Fibroblast of the conjunctiva (primary cell): ENCODE measurements around the gene SLC25A22.
A peak's percentile ranks its signal among the peaks of the same experiment; 100 is the strongest.

ENCODE experiments used
- DNase-seq: peaks from one replicate; pipeline ENCODE4 v3.0.0-alpha.2; 2010; ENCODE audit warnings: low read depth

SLC25A22 gene

DNA sequence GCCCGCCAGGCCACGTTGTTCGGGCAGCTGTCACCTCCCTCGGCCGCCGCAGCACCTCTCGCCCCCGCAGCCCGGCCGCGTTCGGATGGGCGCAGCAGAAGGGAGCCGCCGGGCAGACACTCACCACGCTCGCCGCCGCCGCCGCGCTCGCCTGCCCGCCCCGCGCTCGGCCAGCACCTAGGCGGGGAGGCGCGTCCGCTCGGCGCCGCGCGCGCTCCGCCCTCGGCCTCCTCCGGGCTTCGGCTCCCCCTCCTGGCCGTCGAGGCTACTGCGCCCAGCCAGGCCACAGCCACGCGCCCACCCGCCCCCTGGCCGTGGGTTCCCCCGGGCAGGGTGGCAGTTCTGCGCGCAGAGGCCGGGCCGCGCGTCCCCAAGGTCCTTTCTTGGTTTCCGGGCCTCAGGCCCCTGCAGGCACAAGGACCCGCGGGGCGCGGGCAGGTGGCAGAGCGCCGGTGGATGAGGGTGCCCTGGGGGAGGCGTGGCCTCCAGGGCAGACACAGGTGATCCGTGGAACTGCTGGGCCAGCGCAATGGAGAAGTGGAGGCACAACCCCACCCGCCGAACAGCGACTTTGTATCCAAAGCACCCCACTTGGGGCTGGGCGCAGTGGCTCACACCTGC, at the start of gene SLC25A22:
Gene SLC25A22, minus strand, starts transcription at position 189 of the 621 bp plus-strand sequence. CDS start 3,275 bp downstream, outside the sequence.
- DNase-seq: no peak

DNA sequence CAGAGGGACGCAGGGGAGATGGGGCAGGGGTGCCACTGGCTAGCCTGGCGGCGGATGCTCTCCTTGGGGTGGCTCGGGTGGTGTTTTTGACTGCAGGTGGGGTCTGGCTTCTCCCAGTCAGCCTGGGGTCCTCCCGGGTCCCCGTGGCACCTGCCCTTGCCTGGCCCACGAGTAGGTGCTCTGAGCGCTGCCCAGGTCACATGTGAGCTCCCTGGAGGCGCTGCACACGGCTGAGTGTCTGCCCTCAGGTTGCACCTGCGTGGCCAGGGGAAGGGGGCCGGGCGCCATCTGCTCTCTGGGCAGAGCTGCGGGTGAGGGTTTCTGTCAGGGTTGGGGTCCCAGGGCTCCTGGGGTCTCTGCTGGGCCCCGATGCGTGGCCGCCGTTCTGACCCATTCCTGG, 49.8 kb upstream of the SLC25A22 start:
- DNase-seq: no peak

DNA sequence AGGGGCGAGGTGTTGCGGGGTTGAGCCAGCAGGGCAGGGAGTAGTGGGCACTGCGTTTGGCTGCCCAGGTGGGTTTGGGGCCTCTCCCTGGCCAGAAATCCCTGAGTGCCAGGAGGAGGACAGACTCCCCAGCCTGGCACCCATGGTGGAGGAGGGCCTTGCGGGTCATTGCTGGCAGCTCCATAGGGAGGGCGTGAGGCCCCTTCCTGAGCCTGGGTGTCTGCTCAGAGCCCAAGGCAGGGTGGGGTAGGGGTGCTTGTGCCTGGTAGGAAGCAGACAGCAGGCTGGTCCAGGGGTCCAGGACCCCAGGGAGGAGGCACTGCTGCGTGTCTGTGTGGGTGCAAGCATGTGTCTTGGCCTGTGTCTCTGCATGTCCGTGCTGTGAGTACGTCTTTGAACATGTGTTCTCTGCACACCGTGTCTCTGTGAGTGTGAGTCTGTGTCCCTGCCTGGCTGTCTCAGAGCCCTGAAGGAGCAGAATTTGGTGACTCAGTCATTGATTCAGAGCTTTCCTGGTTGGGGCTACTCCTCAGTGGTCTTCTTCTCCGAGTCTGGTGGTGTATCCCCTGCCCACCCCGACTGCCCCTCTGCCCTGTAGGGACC, 48.5 kb upstream of the SLC25A22 start:
- DNase-seq: no peak

DNA sequence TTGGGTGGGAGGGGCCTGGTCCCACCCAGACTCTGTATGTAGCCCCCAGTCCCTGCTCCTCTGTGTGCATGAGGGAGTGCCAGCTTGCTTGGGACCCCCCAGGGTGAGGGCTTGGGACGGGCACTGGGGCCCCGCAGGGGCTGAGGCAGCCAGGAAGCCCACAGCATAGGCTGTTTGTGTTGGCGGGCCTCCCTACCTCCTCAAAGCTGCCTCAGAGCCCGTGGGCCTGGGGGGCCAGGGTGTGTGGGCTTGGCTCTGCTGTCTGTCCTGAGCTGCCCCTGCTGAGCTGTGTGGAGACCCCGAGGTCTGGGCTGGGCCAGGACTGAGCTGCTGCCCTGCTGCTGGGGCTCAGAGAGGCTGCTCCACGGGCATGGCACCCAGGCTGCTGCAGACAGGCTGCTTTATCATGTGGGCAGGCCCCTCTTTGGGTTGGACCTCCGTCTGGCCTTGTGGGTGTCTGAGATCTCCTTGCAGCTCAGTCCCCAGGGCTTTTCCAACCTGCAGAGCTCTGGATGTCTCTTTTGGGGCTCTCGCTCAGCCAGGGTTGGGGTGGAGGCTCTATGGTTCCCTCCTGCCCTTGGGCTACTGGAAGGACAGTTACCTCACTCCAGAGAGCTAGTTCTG, 47.9 kb upstream of the SLC25A22 start:
- peak; percentile 56 for DNase-seq

DNA sequence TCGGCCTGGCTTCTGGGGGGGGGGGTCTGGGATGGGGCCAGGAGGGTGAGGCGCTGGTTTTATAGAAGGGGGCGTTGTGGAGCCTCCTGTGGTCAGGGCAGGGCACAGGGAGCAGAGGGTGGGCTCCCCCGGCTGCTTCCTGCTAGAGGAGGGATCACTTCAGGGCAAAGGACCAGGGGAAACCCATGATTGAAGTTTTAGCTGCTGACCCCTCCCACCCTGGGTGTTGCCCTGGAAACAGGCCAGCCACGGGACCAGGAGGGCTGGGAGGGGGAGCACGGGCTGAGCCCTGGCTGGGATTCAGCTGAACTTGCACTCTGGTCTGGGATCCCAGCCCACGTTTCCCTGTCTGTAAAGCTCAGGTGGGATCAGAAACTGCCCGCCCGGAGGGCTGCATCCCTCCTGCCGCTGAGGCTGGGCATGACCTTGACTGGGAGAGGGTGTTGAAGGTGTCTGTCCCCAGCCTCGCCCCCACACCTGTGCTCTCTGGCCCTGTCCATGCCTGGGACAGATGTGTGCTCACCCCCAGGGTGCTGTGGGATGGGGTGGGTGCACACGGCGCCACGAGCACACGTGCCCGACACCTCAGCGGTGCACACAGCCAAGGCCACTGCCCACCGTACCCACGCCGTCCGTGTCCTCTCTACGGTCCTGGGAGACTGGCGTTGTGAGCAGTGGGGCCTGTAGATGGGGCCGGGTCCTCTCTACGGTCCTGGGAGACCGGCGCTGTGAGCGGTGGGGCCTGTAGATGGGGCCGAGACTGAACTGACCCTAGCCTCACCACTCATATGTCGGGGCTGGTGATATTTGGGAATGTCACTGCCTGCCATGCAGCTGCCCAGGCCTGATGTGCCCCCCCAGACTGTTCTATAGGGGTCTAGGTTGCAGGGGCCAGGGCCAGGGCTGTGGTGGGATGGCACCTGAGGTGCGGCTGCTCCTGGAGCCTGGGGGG, 46.9 kb upstream of the SLC25A22 start:
- DNase-seq: peak; percentile 98

DNA sequence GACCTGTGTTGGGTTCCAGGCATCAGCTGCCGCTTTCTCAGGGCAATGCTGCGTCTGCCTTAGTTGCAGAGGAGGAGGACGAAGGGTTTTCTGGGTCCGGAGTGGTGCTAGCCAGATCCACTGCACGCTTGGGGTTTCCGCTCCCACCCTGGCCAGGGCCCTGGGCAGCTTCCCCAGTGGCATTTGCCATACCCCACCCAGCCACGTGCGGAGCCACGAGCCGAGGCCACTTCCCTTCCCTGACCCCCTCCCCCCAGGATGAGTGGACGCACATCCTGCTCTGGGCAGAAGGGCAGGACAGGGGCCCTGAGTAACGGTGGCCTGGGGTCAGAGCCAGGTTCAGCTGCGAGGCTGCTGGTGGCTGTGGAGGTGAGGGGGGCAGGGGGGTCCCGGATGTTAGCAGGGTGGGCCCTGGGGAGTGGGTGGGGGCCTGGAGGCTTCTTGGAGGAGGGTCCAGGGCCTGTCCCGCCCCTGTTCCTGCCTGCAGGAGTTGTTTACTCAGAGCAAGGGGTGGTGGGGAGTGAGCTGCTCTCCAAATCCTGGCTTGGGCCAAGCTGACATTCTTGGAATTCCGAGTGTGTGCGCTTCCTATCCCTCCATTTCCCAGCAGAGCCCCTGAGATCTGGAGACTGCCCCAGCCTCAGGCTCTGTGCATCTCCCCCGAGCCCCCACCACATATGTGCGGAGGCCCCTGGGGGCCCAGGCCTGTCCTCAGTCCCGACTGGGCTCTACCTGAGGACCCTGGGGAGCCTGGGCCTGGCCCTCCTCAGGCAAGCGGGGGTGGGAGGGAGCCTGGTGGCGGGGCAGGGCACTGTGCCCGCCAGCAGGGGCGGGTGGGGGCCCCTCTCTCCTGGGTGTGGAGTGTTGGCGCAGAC, 46.0 kb upstream of the SLC25A22 start:
- DNase-seq: peak; percentile 97

DNA sequence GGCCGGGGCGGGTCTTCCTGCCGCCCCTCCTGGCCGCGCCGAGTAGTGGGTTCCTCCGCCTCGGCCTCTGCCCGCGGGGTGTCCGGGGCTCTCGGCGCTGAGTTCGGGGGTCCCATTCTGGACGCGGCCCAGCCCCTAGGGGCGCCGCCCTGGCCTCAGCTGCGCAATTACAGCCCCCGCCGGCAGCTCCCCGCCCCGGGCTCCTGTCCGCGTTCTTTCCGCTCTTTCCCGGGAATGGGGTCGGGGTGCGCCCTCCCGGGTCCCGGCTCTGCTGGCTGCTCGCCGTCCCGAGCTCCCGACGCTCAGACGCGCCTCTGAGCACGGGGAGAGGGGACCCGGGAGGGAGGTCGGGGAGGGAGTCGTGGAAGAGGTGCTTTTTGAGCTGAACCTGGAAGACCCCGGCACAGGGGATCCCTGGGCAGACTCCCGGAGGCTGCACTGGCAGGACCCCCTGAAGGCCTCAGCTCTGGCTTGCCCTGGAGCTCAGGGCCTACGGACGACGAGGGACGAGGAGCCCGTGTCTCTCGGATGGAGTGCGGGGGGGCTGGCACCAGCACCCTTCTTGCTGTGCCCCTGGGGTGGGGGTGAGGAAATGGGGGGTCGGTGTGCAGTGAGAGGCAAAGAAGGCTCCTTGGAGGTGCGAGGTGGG, 45.1 kb upstream of the SLC25A22 start:
- DNase-seq: no peak

DNA sequence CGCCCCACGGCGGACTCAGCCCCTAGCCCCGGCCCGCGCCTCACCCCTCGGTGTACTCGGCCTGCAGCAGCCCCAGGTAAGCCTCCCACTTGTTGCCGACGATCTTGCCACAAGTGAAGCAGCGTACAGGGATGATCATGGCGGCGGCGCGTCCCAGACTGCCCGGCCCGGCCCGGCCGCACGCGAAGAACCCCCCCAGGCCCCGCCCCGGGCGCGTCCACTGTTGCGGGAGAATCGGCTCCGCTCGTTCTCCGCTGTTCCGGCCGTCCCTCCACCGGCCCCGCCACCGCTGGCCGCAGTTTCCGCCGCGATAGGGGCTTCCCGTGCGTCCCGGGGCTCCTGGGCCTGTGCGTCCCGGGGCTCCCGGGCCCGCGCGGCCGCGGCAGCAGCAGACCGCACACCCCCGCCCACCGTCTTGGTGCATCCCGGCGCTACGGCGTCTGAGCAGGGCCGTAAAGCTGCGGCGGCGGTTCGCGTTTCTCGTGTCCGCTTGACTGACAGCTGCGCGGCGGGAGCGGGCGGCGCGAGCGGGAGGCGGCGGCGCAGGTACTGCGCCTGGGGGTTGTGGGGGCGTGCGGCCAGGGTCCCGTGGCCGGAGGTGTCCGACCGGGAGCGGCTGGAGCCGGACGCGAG, 44.4 kb upstream of the SLC25A22 start, which contains the start of the genes POLR2L and TSPAN4:
Gene POLR2L, minus strand, starts transcription at position 160 of the 633 bp plus-strand sequence. Its CDS starts 21 bp downstream, at position 139.
Gene TSPAN4, plus strand, starts transcription at position 483 of the 633 bp plus-strand sequence. CDS start 7,453 bp downstream, outside the sequence.
- peak; percentile 71 for DNase-seq

DNA sequence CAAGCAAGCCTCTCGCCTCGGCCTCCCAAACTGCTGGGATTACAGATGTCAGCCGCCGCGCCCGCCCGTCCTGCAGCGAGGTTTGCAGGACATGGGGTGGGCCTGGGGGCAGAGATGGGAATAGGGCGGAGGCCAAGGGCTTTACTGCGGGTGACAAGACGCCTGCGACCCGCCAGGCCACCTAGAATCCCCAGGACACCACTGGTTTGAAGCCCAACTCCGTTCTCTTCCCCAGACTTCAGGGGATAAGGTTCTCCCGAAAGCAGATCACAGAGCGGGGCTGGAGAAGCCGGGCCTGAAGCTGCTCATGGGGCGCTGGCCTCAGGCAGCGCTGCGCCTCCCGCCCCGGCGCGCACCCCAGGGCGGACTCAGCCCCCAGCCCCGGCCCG, 43.9 kb upstream of the SLC25A22 start:
- DNase-seq: no peak

DNA sequence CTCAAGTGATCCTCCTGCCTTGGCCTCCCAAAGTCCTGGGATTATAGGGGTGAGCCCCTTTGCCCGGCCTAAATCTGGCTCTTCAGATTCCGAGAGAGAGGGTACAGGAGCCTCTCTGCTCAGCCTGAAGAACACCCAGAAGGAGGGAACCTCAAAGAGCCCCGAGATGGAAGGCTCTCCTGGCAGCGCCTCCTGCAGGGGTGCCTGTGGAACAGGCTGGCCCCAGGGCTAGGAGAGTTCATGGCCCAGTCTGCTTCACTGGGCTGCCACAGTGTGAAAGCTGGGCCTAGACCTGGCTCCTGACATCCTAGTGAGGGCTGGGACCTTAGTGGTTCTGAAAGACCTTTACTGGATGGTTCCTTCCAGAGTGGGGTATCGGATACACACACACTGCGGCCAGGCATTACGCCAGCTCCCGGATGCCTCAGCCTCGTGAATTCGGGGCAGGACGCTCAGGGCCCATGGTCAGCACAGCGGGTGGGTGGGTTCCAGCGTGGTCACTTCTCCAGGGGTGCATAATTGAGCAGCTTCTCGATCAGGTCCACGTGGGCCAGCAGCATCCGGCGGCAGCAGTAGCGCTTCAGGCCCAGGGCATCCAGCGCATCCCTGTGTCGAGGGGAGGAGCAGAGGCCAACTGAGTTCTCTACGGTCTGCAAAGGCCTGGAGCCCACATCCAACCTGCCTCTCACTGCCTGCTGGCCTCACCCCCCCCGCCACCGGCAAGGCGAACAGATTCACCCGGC, 42.0 kb upstream of the SLC25A22 start:
- no peak for DNase-seq

DNA sequence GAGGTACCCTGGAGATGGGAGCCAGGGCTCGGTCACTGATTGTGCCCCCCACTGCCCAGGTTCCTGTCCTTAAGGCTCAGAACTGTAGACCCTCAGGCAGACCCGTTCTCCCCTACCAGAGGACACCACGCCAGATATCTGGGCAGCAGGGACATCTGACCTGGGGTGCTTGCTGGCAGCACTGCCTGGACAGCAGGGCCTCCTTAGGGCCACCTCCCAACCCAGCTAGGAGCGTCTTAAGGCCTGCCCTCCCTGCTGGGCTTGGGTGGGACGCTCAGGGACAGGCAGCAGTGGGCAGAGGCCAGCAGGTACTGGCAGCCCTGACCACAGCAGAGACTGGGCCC, 41.2 kb upstream of the SLC25A22 start:
- no peak for DNase-seq

DNA sequence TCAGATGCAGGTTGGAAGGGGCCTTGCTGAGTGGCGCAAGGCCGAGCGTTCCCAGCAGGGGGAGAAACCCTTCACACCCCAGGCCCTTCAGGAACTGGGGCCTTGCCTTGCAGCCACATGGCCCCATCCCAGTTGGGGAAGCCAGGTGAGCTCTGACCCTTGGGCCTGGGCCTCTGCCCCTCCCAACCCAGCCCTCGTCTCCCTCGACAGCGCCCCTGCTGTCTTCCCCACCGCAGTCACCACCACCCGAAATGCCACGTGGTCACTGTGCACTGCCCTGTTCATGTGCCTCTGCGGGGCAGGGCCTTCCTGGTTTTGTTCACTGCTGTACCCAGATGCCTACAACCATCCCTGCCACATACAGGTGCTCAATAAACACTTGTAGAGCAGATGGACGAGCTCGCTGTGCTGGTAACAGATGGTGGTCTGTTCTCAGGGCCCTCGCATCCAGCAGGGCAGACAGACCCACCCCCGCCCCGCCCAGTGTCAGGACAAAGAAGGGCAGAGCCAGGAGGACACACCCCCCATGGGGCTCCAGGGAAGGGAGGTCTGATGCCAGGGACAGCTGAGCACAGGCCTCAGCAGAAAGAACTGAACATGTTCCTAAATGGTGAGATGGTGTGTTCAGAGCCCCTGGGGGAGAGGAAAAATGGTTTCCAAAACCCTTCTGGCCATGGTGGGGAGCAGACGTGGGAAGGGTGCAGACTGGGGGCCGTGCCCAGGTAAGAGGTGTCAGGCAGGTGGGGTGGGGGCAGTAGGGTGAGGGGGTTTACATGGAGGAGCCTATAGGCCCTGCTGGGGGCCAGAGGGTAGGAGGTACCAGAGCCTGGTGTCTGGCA, 40.6 kb upstream of the SLC25A22 start:
- DNase-seq: no peak

DNA sequence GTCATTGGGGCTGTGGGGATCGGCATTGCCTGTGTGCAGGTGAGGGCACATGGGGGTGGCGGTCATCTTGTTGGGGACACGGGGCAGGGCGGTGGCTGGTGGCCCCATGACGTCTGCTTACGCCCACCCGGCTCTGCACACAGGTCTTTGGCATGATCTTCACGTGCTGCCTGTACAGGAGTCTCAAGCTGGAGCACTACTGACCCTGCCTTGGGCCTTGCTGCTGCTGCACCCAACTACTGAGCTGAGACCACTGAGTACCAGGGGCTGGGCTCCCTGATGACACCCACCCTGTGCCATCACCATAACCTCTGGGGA, 39.9 kb upstream of the SLC25A22 start:
- no peak for DNase-seq

DNA sequence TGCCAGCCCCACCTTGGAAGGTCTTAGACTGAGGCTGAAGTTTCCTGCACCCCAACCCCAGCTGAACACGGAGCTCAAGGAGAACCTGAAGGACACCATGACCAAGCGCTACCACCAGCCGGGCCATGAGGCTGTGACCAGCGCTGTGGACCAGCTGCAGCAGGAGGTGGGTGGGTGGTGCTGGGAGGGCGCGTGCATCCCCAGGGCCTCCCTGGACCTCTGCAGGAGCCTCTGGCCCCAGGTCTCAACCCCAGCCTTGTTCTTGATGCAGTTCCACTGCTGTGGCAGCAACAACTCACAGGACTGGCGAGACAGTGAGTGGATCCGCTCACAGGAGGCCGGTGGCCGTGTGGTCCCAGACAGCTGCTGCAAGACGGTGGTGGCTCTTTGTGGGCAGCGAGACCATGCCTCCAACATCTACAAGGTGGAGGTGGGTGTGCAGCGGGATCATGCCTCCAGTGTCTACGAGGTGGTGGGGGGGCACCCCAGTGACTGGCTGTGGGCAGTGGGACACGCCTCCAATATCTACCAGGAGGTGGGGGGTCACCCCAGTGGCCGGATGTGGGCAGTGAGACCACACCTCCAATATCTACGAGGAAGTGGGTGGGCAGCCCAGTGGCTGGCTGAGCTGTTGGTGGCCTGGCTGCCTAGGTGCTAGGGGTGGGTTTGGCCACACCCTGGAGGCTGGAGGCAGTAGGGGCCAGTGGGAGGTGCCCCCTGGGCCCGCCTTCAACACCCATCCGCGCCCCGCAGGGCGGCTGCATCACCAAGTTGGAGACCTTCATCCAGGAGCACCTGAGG, 39.3 kb upstream of the SLC25A22 start:
- DNase-seq: no peak

DNA sequence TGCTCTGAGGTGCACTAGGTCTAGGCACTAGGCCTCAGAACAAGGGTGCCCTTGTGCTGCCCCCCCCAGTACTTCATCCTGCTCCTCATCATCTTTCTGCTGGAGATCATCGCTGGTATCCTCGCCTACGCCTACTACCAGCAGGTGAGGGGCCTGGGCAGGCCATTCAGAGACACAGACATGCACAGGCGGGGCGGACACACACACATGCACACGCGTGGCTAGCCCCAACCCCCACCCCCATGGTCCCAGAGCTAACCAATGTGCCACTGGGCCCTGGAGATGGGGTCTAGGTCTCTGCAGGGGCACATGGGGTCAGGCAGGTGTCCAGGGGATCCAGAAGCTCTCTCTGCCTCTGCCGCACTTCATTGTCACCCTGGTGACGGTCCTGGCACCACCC, 38.6 kb upstream of the SLC25A22 start:
- no peak for DNase-seq

DNA sequence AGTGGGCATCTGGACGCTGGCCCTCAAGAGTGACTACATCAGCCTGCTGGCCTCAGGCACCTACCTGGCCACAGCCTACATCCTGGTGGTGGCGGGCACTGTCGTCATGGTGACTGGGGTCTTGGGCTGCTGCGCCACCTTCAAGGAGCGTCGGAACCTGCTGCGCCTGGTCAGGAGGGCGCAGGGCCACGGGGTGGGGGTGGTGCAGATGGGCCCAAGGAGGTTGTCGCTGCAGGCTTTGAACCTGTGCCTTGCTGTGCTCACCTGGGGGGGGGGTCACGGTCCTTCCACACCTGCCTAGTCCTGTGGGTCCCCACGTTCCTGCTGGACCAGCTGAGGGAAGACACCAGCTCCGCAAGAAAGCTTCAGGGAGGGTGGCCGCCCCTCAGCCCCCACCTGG, 38.2 kb upstream of the SLC25A22 start:
- no peak for DNase-seq

DNA sequence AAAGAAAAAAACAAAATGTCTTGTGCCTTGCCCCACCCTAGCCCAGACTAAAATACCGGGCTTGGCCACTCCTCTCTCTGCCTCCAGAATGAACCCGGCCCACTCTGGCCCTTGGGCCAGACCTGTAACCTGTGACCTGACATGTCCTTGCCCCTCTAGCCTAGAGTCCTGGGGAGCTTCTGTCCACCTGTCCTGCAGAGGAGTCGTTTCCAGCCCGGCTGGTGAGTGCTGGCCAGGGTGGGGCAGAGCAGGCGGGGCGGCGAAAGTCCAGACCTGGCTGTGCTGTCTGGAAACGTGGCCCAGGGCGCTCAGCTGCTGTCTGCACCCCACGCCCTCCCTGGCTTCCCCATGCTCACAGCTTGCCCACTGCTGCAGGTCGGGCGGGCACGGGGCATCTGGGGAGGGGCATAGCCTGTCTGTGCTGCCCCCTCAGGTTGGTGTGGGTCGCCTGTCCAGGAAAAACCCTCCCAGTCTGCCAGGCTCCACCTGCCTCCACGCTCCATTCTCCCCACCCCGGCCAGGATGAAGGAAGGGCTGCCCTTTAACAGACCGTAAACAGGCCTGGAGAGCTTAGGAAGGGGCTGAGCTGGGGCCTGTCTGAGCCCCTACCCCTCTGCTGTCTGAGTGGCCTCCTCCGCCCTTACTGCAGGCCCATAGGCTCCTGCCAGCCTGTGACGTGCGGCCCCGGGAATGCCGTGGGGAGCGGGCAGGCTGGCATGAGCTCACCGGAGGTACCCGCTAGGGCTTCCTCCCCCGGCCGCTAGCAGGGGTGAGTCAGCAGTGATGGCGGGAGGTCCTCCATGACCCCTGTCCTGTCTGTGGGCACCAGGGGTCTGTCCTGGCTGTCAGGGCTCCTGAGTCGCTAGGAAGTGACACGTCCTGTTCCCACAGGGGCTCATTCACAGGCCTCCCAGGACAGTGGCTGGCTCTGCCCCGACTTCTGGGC, 36.6 kb upstream of the SLC25A22 start:
- DNase-seq: peak; percentile 45
